Activated CD4-positive, alpha-beta T cell treated with anti-CD3 and anti-CD28 coated beads, Interleukin-2, amount 50 U/mL, for 16 hours (primary cell): ENCODE results near the gene ADH1A.
"Not testable (repeated sequence)": the region's sequence is repeated elsewhere in the genome, so short reads cannot be mapped to it uniquely, and the experiment has no call there.

Source experiments
- DNase-seq: peaks from one replicate; pipeline ENCODE4 v3.0.0-alpha.2; 2020

ADH1A gene

DNA sequence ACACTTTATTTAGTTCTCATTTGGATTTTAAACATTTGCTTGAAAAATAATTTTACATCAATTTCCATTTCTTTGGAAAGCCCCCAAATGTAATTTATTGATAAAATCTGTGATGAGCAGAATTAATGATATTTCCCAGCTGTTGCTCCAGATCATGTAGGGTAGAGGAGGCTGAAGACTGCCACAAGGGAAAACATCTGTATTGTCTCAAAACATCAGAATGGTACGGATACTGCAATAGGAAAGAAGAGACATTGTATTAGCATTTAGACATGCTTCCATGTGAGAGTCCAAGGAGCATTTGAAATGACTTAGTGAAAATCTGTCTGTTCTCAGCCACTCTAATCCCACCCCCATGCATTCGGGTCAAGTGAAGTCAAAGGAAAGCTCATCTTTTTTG is 14.4 kb downstream of the ADH1A start:
- DNase-seq: no peak

DNA sequence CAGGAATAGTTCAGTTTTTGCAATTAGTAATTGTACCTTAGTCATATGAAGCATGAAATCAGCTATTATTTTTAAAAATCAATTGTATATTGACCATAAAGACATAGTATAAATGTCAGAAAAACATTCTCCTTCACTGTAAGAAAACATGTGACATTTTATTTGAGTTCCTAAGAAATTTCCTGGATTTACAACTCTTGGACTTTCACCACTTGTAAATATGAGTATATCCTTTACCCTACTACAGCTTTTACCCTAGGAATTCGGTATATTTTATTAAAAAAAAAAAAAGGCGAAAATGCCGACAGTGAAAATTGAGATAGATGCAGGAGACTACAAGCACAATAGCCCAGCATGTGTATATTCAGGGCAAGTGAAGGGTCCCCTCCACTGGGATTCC is 14.9 kb downstream of the ADH1A start:
- DNase-seq: no peak

DNA sequence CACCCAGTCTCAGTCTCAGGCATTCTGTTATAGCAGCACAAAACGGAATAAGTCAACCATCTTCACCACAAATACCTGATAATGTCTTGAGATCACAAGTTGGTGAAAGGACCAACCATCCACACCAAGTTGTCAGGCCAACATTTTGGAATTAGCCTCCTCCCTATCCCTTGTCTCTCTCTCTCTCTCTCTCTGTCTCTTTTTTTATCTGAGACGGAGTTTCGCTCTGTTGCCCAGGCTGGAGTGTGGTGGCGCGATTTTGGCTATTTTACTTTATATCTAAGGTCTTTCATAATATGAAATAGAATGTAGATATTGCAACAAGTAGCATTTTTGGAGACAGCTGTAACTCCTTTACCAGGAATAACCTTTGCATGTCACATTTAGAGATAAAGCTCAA is 15.7 kb downstream of the ADH1A start:
- no peak for DNase-seq

DNA sequence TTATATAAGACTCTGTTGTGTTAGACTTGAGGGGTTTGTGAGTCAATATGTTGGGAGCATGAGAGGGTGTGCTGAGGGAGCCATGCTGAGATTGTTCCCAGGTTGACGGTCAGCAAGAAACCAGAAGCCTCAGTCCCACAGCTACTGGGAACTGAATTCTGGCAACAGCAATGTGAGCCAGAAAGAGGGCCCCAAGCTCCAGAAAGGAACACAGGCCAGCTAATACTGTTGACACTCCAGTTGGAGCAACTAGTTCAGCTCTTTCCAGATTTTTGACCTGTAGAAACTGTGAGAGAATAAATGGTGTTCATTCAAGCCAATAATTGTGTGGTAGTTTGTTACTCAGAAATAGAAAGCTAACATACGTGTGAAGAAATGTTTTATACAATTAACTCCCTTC is 17.1 kb downstream of the ADH1A start:
- DNase-seq: no peak

GRCh38 chr4:99264927-99265326 is 25.9 kb downstream of the ADH1A start:
- DNase-seq: no peak

DNA sequence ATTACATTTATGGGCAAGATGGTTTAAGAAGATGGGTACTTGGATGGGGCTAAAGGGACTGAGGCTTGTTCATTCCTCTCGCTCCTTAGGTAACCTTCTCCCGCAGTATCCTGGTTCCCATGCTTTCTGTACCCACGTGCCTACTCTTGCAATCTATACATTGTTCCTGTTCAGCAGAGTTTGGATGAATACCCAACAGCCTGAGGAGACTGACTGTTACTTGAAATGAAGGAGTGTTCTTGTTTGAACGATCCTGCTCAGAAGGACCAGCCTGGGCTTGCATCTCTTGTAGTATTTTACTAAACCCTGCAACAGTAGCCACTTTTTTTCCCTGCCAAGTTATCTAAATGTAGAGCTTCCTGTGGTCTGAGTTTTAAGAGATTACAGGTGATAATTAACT is 38.0 kb downstream of the ADH1A start:
- DNase-seq: no peak

GRCh38 chr4:99248714-99249113 is 42.1 kb downstream of the ADH1A start:
- DNase-seq: no peak

DNA sequence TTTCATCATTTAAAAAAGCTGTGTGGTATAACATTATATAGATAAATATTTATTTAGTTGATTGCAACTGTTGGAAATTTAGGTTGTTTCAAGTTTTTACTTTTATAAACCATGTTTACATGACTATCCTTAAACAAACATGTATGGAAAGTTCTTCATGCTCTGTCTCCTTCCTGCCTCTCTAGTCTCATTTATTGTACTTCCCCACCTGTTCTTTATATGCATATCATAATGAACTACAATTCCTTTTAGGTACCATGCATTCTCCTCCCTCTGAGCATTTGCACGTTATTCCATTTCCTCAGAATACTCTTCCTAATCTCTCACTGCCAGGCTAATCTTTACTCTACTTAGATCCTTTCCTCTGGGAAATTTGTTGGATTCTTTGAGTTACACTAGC is 54.8 kb downstream of the ADH1A start:
- no peak for DNase-seq

GRCh38 chr4:99234331-99235010 is 56.3 kb downstream of the ADH1A start:
- DNase-seq: no peak

- DNase-seq: not testable (repeated sequence)
Measured at GRCh38 chr4:99233397-99233796, 57.4 kb downstream of the ADH1A start.

- not testable (repeated sequence) for DNase-seq
Measured at GRCh38 chr4:99228706-99229105, 62.1 kb downstream of the ADH1A start.

DNA sequence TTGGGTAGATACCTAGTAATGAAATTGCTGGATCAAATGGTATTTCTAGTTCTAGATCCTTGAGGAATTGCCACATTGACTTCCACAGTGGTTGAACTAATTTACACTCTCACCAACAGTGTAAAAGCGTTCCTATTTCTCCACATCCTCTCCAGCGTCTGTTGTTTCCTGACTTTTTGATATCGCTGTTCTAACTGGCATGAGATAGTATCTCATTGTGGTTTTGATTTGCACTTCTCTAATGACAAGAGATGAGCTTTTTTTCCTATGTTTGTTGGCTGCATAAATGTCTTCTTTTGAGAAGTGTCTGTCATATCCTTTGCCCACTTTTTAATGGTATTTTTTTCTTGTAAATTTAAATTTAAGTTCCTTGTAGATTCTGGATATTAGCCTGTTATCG is 63.1 kb downstream of the ADH1A start:
- DNase-seq: not testable (repeated sequence)
